Fibroblast of skin of abdomen (primary cell): ENCODE measurements around the gene SMPX.

ENCODE experiments used
- DNase-seq: peaks from one replicate; pipeline ENCODE4 v3.0.0-alpha.2; 2013

SMPX gene

DNA sequence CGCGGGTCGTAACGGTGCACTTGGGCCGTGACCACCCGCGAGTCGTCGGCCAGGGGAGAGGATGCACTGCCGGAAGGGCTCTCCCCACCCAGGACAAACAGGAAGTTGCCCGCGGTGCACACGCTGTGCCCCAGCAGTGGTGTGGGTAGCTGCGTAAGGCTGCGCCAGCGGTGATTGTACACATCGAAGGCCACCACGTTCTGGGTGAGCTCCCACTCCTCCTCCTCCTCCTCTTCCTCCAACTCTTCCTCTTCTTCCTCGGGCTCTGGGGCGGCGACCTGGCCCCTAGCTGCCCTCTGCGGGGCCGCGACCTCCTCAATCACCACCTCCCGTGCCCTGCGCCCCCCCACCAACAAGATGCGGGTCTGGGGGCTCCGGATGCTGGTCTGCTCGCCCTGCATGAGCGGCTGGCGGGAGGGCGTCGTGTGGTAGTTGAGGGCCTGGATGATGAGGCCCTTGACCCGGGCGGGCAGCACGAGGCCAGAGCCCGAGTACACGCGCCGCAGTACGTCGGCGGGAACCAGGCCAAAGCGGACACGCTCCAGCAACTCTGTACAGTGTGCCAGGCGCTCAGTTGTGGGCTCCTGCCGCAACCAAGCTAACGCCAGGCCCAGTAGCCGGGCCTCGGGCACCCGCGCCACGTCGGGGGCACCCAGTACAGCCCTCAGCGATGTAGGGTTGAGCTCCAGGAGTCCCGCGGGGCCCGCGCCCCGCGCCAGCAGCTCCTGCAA lies 101.2 kb downstream of the SMPX start:
- no peak for DNase-seq
